Body of pancreas (tissue), 4 donors: Measurements from ENCODE around the gene ABCC8. TPM values are rescaled to one million over a fixed set of nuclear protein-coding genes. Genes with fewer than 3 reads are reported as not detected.

Experiments
- ATAC-seq: fragments of 150-250 bp; one replicate; pipeline ENCODE4 v1.9.1; 2016
- DNase-seq, 4 donors: peaks; one replicate each; pipeline ENCODE4 v3.0.0-alpha.2; 2019
- H3K27ac ChIP-seq, 4 donors: fragments of 200-600 bp; sonication (generic); 1 replicate in 3 of 4; 2 replicates in 1 of 4; pipeline versions ENCODE4 v1.5.1 to v1.6.1; 2016 to 2019; ENCODE audit warnings: mild to moderate bottlenecking in 1 of 4, mixed read lengths in 1 of 4, moderate library complexity in 1 of 4
- H3K27me3 ChIP-seq, 2 donors: fragments of 200-600 bp; sonication (generic); one replicate each; pipeline ENCODE4 v1.6.0; 2016; ENCODE audit warnings: mild to moderate bottlenecking in 1 of 2
- H3K36me3 ChIP-seq, 2 donors: fragments of 200-600 bp; sonication (generic); replicated peaks in 1 of 2; 2 replicates each; pipeline ENCODE4 v1.5.1; 2016; ENCODE audit warnings: low read depth in 2 of 2; ENCODE audit not compliant: insufficient read depth in 1 of 2
- H3K4me1 ChIP-seq: fragments of 200-600 bp; sonication (generic); one replicate; pipeline ENCODE4 v1.6.0; 2016
- H3K4me3 ChIP-seq, 2 donors: fragments of 200-600 bp; sonication (generic); 1 replicate in 1 of 2; 2 replicates in 1 of 2; pipeline ENCODE4 v1.5.1; 2016 to 2019
- H3K9me3 ChIP-seq, 3 donors: fragments of 200-600 bp; sonication (generic); 1 replicate in 2 of 3; 2 replicates in 1 of 3; pipeline ENCODE4 v1.5.1; 2016
- POLR2A ChIP-seq, 3 donors: fragments of 450-650 bp; IDR thresholded peaks; one replicate each; pipeline ENCODE4 v1.6.1; 2016; ENCODE audit warnings: antibody characterized with exemption in 3 of 3, mild to moderate bottlenecking in 2 of 3
- WGBS, 2 donors: methylation state at CpG; one replicate each; pipeline ENCODE4 v1.1.5; 2017; 5-methylcytosine and 5-hydroxymethylcytosine counted together
- intact Hi-C: fragments of 100-400 bp; cut with DNase I; formaldehyde crosslinking; loops from one replicate; pipeline ENCODE4 v1.15.1; 2023
- total RNA-seq, 2 donors: library from RNA; depleted of rRNA; stranded (reverse); fragments of >200 nt; gene quantifications; one replicate each; pipeline ENCODE4 v1.1.0, GENCODE V29; 2016
- TF ChIP-seq, protein P1 (sequence below), 7 experiments: fragments of 450-650 bp in 4 of 7; fragments of 200-600 bp in 3 of 7; sonication (generic) in 3 of 7; IDR thresholded peaks; one replicate each; pipeline ENCODE4 v1.5.1; 2016 to 2019; ENCODE audit warnings: antibody characterized with exemption in 7 of 7

The ABCC8 gene
- total RNA-seq, 2 donors from 2014 or later: 42.5 to 87.0 TPM

- Histone ChIP-seq H3K27me3 (no peaks in the 10 kb centered on the region), H3K36me3 (no peaks in the 10 kb centered on the region), H3K27ac (peak overlapping the region; percentile 79 to 85 (median 84)), H3K4me1 (peaks cover 30% of the 10 kb centered on the region), H3K9me3 (no peaks in the 10 kb centered on the region), H3K4me3 (peak overlapping the region in 1 of 2 donors; percentile 21)
- peak; percentile 85 for ATAC-seq
- peak in 2 of 3 donors; percentile 11 to 28 for TF ChIP-seq POLR2A (IDR thresholded peaks at IDR 0.05)
- TF ChIP-seq, protein P1, sequence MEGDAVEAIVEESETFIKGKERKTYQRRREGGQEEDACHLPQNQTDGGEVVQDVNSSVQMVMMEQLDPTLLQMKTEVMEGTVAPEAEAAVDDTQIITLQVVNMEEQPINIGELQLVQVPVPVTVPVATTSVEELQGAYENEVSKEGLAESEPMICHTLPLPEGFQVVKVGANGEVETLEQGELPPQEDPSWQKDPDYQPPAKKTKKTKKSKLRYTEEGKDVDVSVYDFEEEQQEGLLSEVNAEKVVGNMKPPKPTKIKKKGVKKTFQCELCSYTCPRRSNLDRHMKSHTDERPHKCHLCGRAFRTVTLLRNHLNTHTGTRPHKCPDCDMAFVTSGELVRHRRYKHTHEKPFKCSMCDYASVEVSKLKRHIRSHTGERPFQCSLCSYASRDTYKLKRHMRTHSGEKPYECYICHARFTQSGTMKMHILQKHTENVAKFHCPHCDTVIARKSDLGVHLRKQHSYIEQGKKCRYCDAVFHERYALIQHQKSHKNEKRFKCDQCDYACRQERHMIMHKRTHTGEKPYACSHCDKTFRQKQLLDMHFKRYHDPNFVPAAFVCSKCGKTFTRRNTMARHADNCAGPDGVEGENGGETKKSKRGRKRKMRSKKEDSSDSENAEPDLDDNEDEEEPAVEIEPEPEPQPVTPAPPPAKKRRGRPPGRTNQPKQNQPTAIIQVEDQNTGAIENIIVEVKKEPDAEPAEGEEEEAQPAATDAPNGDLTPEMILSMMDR (IDR thresholded peaks at IDR 0.05): peak; percentile 57 to 95 (median 76)
- 2 to 3% methylated on average over 5 to 31 of the region's 55 CpGs for WGBS, 2 donors
- intact Hi-C loops: no loop called here
- peak; percentile 85 to 89 (median 88) for DNase-seq
Observed at GRCh38 chr11:17389211-17389956, 87.3 kb downstream of the ABCC8 start.

GRCh38 chr11:17388609-17389210 is 87.9 kb downstream of the ABCC8 start, which contains the start of gene KCNJ11:
TSS of gene KCNJ11 (minus strand) at chr11:17388659. CDS start at chr11:17388091, 568 bp downstream.
- no peaks in the 10 kb centered on the region for H3K27me3 ChIP-seq
- TF ChIP-seq, protein P1 (IDR thresholded peaks at IDR 0.05): no peak
- no peak for TF ChIP-seq POLR2A (IDR thresholded peaks at IDR 0.05)
- peak within 1 kb of the TSS; percentile 79 to 85 (median 84) for H3K27ac ChIP-seq
- peak; percentile 72 for ATAC-seq
- H3K36me3 ChIP-seq: no peaks in the 10 kb centered on the region
- intact Hi-C loops: no loop called here
- H3K9me3 ChIP-seq: no peaks in the 10 kb centered on the region
- peak; percentile 39 to 56 (median 49) for DNase-seq
- H3K4me1 ChIP-seq: peaks cover 30% of the 10 kb centered on the region
- WGBS, 2 donors: 4 to 5% methylated on average over 17 to 46 of the region's 53 CpGs
- H3K4me3 ChIP-seq: peak within 1 kb of the TSS in 1 of 2 donors; percentile 21

- Histone ChIP-seq H3K4me1 (peaks cover 30% of the 10 kb centered on the region), H3K36me3 (no peaks in the 10 kb centered on the region), H3K27ac (no peak overlapping the region), H3K4me3 (no peak overlapping the region), H3K9me3 (no peaks in the 10 kb centered on the region), H3K27me3 (no peaks in the 10 kb centered on the region)
- 86 to 88% methylated on average over 4 to 20 of the region's 20 CpGs for WGBS, 2 donors
- intact Hi-C loops: no loop called here
- ATAC-seq (no peak), DNase-seq (no peak)
- no peak for TF ChIP-seq POLR2A (IDR thresholded peaks at IDR 0.05)
- TF ChIP-seq, protein P1 (IDR thresholded peaks at IDR 0.05): no peak
Observed at GRCh38 chr11:17387811-17388210, 88.8 kb downstream of the ABCC8 start.

DNA sequence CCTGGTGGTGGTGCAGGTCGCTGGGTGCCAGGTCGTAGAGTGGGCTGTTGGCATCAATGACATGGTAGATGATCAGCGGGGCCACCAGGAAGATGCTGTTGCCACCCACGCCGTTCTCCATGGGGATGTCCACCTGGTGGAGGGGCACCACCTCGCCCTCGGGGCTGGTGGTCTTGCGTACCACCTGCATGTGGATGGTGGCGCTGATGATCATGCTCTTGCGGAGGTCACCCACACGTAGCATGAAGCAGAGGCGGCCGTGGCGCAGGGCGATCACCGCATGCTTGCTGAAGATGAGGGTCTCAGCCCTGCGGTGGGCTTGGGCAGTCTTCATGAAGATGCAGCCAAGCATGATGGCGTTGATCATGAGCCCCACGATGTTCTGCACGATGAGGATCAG is 89.4 kb downstream of the ABCC8 start:
- H3K9me3 ChIP-seq: no peaks in the 10 kb centered on the region
- intact Hi-C loops: no loop called here
- WGBS, 2 donors: 90 to 94% methylated on average over 2 to 20 of the region's 20 CpGs
- TF ChIP-seq, protein P1 (IDR thresholded peaks at IDR 0.05): no peak
- no peak for TF ChIP-seq POLR2A (IDR thresholded peaks at IDR 0.05)
- H3K27ac ChIP-seq: no peak overlapping the region
- H3K27me3 ChIP-seq: no peaks in the 10 kb centered on the region
- DNase-seq: no peak
- H3K36me3 ChIP-seq: no peaks in the 10 kb centered on the region
- ATAC-seq: no peak
- peaks cover 30% of the 10 kb centered on the region for H3K4me1 ChIP-seq
- H3K4me3 ChIP-seq: no peak overlapping the region
